Cardiac muscle cell (in vitro differentiated cells and primary cell): ENCODE data around the gene ATP6V1C2. TPM values are rescaled to one million over a fixed set of nuclear protein-coding genes. Genes with fewer than 3 reads are reported as not detected.
"Not testable (repeated sequence)": the region's sequence is repeated elsewhere in the genome, so short reads cannot be mapped to it uniquely, and the experiment has no call there.

Experiments
- DNase-seq, 2 donors: peaks; one replicate each; pipeline versions ENCODE4 v3.0.0 to v3.0.0-alpha.2; 2010 to 2017; ENCODE audit warnings: low read depth in 1 of 2, low spot score in 1 of 2
- H3K27ac ChIP-seq: fragments of 200-600 bp; sonication (generic); 2 replicates; pipeline ENCODE4 v1.5.1; 2016
- H3K27me3 ChIP-seq: fragments of 200-600 bp; sonication (generic); 2 replicates; pipeline ENCODE4 v1.6.0; 2016; ENCODE audit warnings: control low read depth
- H3K36me3 ChIP-seq: fragments of 200-600 bp; sonication (generic); 2 replicates; pipeline ENCODE4 v1.5.1; 2016; ENCODE audit warnings: control low read depth
- H3K4me1 ChIP-seq: fragments of 200-600 bp; sonication (generic); 2 replicates; pipeline ENCODE4 v1.8.1; 2017; ENCODE audit warnings: low read depth, mild to moderate bottlenecking, mixed run types
- H3K4me3 ChIP-seq: fragments of 200-600 bp; sonication (generic); 2 replicates; pipeline ENCODE4 v1.5.1; 2016; ENCODE audit warnings: mild to moderate bottlenecking
- H3K9me3 ChIP-seq: fragments of 200-600 bp; sonication (generic); 2 replicates; pipeline ENCODE4 v1.5.1; 2017; ENCODE audit warnings: low read depth, mild to moderate bottlenecking, control low read depth
- CTCF ChIP-seq: IDR thresholded peaks from 2 replicates; pipeline ENCODE4 v1.5.1; 2012; ENCODE audit warnings: low read depth, mild to moderate bottlenecking, low read length
- polyA plus RNA-seq: library from polyadenylated mRNA; unstranded; fragments of >200 nt; fragmentation: Nextera tagmentation; extraction: Ambion mirVana; gene quantifications from 2 replicates; pipeline ENCODE4 v1.2.1, GENCODE V29; 2016
- total RNA-seq: library from RNA; depleted of rRNA; stranded (reverse); fragments of >200 nt; gene quantifications from 2 replicates; pipeline ENCODE4 v1.2.3, GENCODE V29; 2016

The ATP6V1C2 gene
- total and polyA plus RNA-seq, 2 experiments from 2014 or later = 0.06 to 1.1 TPM

DNA sequence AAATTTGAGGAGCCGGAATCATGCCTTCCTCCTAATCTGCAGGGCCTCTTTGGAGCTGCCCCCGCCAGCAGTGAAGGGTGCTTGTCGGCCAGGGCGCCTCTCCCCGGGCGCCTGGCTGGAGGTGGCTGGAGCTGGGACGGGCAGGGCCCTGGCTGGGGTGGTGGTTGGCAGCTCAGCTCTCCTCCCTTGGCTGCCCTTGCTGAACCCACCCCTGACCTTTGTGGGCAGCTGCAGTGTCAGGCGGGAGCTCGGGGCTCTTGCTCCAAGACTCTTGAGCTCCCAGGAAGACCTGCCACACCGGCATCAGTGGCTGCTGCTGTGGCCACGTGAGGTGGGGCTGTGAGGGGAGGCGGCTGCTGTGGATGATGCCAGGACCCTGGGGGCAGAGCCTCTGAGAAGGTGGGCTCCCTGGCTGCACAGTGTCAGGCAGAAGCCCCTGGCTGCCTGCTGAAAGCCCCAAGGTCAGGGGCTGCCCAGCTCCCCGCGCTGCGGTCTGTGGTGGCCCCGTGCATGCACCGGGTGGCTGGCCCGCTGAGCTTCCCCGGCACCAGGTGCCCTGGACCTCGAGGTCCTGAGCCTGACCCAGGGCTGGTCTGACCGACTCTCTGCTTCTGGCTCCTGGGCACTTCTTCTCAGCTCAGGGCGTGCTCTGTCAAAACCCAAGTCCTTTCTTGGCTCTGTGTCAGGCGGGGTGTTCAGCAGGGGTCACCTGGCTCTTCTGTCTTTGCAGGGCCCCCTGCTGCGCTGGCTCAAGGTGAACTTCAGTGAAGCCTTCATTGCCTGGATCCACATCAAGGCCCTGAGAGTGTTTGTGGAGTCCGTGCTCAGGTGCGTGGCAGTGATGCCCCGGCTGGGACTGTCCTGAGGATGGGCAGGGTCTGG, 56.7 kb downstream of the ATP6V1C2 start:
- DNase-seq = no peak
- Histone ChIP-seq H3K27ac (no peak overlapping the region), H3K27me3 (no peaks in the 10 kb centered on the region), H3K4me1 (no peaks in the 10 kb centered on the region), H3K9me3 (no peaks in the 10 kb centered on the region), H3K4me3 (no peak overlapping the region), H3K36me3 (peaks cover 15% of the 10 kb centered on the region)
- no peak for TF ChIP-seq CTCF

- DNase-seq = no peak
- no peak for TF ChIP-seq CTCF
- Histone ChIP-seq H3K27ac (no peak overlapping the region), H3K9me3 (no peaks in the 10 kb centered on the region), H3K36me3 (peaks cover 21% of the 10 kb centered on the region), H3K4me3 (no peak overlapping the region), H3K27me3 (no peaks in the 10 kb centered on the region), H3K4me1 (no peaks in the 10 kb centered on the region)
Measured at GRCh38 chr2:10778724-10779115, 57.3 kb downstream of the ATP6V1C2 start.

DNA sequence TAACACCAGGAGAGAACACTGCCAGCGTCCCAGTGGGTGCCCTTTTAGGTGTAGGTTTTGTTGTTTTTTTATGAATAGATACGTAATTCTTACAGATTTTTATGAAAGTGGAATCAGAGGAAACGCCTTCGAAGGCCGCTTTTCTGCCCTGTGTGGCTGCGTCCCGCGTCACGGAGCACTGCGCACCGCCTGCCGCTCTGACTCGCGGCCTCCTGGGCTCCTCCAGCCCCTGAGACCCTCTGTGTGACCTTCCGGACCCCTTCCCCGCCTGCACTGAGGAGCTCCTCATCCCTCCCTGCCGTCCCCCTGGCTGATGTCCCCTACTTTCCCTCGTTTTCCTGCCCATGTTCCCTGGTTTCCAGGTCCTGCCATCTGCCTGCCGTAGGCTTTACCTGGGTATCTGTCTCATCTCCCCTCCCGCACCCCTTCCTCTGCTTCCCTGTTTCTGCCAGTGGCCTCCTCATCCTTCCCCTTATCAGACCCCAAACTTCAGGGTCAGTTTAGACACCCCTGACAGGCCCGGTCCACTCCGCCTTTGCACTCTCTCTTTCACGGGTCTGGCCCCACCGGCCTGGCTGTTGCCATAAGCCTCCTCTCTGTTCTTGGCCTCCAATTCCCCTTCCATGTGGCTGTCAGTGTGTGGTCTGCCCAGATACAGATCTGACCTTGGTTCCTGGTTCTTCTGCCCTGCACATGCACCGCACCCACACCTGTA, 58.5 kb downstream of the ATP6V1C2 start:
- H3K4me1 ChIP-seq = no peaks in the 10 kb centered on the region
- no peaks in the 10 kb centered on the region for H3K9me3 ChIP-seq
- H3K4me3 ChIP-seq = no peak overlapping the region
- TF ChIP-seq CTCF = no peak
- H3K27me3 ChIP-seq = no peaks in the 10 kb centered on the region
- no peak overlapping the region for H3K27ac ChIP-seq
- H3K36me3 ChIP-seq = peaks cover 28% of the 10 kb centered on the region
- DNase-seq = no peak

DNA sequence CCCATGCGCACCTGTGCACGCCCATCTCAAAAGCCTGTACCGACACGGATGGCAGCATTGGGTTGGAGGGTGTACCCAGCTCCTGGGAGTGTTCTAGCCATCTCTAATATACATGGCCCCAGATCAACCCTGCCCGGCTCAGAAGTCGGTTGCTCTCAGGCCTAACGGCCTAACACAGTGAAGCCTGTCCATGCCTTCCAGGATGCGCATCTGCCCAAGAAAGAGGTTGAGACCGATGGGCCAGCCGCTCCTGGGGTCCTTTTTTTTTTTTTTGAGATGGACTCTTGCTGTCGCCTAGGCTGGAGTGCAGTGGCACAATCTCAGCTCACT, 59.0 kb downstream of the ATP6V1C2 start:
- H3K9me3 ChIP-seq = no peaks in the 10 kb centered on the region
- H3K27ac ChIP-seq = no peak overlapping the region
- H3K4me3 ChIP-seq = no peak overlapping the region
- no peak for DNase-seq
- TF ChIP-seq CTCF = no peak
- H3K27me3 ChIP-seq = no peaks in the 10 kb centered on the region
- H3K4me1 ChIP-seq = no peaks in the 10 kb centered on the region
- peaks cover 32% of the 10 kb centered on the region for H3K36me3 ChIP-seq

DNA sequence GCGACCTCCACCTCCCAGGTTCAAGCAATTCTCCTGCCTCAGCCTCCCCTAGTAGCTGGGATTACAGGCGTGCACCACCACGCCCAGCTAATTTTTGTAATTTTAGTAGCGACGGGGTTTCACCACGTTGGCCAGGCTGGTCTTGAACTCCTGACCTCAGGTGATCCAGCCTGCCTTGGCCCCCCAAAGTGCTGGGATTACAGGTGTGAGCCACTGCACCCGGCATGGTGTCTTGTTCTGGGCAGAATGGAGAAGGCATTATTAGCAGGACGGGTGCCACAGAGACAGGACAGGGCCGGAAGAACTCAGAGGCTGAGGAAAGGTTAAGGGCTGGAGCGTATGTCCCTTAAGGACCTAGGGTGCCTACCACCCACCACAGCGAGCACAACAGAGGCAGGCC, 59.4 kb downstream of the ATP6V1C2 start:
- not testable (repeated sequence) for H3K27me3 ChIP-seq, DNase-seq, H3K27ac ChIP-seq, H3K4me1 ChIP-seq, H3K4me3 ChIP-seq, H3K9me3 ChIP-seq
- H3K36me3 ChIP-seq = peaks cover 34% of the 10 kb centered on the region

DNA sequence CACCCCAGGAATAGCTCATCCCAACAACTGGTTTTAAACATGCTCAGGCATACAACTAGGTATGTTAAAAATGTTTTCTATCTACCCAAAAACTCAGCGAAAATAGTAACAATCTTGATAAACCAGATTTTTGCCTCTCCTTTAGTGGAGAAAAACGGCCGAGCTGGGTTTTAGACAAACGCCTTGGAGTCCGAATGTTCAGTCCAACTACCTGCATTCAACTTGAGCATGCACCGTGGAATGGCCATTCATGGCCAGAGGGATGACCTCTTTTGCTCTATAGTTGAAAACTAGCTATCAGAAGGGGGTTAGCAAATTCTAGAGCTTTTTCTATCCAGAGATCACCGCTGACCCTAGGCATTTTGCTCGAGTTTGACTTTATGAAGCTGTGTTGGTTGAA, 60.3 kb downstream of the ATP6V1C2 start:
- Histone ChIP-seq H3K9me3 (no peaks in the 10 kb centered on the region), H3K4me1 (no peaks in the 10 kb centered on the region), H3K4me3 (no peak overlapping the region), H3K36me3 (peaks cover 43% of the 10 kb centered on the region), H3K27ac (no peak overlapping the region), H3K27me3 (no peaks in the 10 kb centered on the region)
- no peak for DNase-seq
- TF ChIP-seq CTCF = no peak
